Smooth muscle cell (in vitro differentiated cells): ENCODE measurements around the gene AHRR. TPM values are rescaled to one million over a fixed set of nuclear protein-coding genes. Genes with fewer than 3 reads are reported as not detected.

Source experiments
- DNase-seq: peaks from one replicate; lab custom pipeline; 2025; ENCODE audit not compliant: unreplicated experiment; lab: John Stamatoyannopoulos, UW
- H2AFZ ChIP-seq: fragments of 200-600 bp; sonication (generic); 2 replicates; pipeline ENCODE4 v1.6.0; 2016; ENCODE audit warnings: antibody characterized with exemption, low read depth, mild to moderate bottlenecking
- H3F3A ChIP-seq: fragments of 200-600 bp; sonication (generic); 2 replicates; pipeline ENCODE4 v1.6.0; 2017; ENCODE audit warnings: antibody characterized with exemption, low read depth
- H3K27ac ChIP-seq: fragments of 200-600 bp; sonication (generic); 2 replicates; pipeline ENCODE4 v1.5.1; 2016; ENCODE audit warnings: low read depth, mild to moderate bottlenecking
- H3K27me3 ChIP-seq: fragments of 200-600 bp; sonication (generic); 2 replicates; pipeline ENCODE4 v1.6.1; 2016; ENCODE audit warnings: low read depth, mild to moderate bottlenecking
- H3K36me3 ChIP-seq: fragments of 200-600 bp; sonication (generic); 2 replicates; pipeline ENCODE4 v1.5.1; 2016; ENCODE audit warnings: low read depth
- H3K4me1 ChIP-seq: fragments of 200-600 bp; sonication (generic); 2 replicates; pipeline ENCODE4 v1.5.1; 2016; ENCODE audit warnings: low read depth
- H3K4me2 ChIP-seq: fragments of 200-600 bp; sonication (generic); 2 replicates; pipeline ENCODE4 v1.6.0; 2016; ENCODE audit warnings: mild to moderate bottlenecking
- H3K4me3 ChIP-seq: fragments of 200-600 bp; sonication (generic); 2 replicates; pipeline ENCODE4 v1.5.1; 2016; ENCODE audit warnings: mild to moderate bottlenecking
- H3K79me2 ChIP-seq: fragments of 200-600 bp; sonication (generic); 2 replicates; pipeline ENCODE4 v1.6.0; 2016; ENCODE audit warnings: low read depth, mild to moderate bottlenecking
- H3K9ac ChIP-seq: fragments of 200-600 bp; sonication (generic); 2 replicates; pipeline ENCODE4 v1.6.0; 2016; ENCODE audit warnings: low read depth
- H3K9me3 ChIP-seq: fragments of 200-600 bp; sonication (generic); replicated peaks from 2 replicates; pipeline ENCODE4 v1.5.1; 2016; ENCODE audit warnings: low read depth
- H4K20me1 ChIP-seq: fragments of 200-600 bp; sonication (generic); 2 replicates; pipeline ENCODE4 v1.6.0; 2016; ENCODE audit warnings: low read depth
- WGBS: methylation state at CpG from one replicate; pipeline ENCODE4 v1.1.7; 2016; ENCODE audit warnings: low lambda C conversion rate; 5-methylcytosine and 5-hydroxymethylcytosine counted together
- polyA plus RNA-seq: library from polyadenylated mRNA; unstranded; fragments of >200 nt; fragmentation: Nextera tagmentation; extraction: Ambion mirVana; gene quantifications from 2 replicates; pipeline ENCODE4 v1.2.1, GENCODE V29; 2016
- total RNA-seq: library from RNA; depleted of rRNA; stranded (reverse); fragments of >200 nt; gene quantifications from 2 replicates; pipeline ENCODE4 v1.2.3, GENCODE V29; 2014
- TF ChIP-seq, protein P1 (sequence below): fragments of 200-600 bp; sonication (generic); IDR thresholded peaks from 2 replicates; pipeline ENCODE4 v1.5.1; 2017; ENCODE audit warnings: borderline replicate concordance, mild to moderate bottlenecking, antibody characterized with exemption; ENCODE audit not compliant: insufficient read depth, poor library complexity, severe bottlenecking

The AHRR gene
- total and polyA plus RNA-seq, 2 experiments from 2014 or later, result 14.4 to 18.2 TPM

DNA sequence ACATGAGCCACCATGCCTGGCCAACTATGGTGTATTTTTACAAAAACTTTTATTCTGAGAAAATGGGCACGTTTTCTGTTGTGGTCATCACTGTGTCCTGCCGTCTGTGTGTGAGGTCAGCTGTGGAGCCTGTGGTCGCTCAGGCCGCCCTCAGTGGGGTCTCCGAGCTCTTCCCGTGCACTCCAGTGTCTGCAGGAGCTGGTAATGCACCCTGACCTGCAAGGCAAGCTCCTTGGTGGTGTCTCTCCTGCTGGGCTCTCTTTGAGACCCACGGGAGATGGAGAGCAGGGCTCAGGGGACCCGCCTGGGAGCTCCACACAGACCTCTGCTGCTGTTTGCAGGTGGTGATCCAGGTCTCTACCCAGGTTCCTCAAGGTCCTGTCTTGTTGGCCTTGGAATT lies 9.6 kb upstream of the AHRR start:
- no peaks in the 10 kb centered on the region for H3K4me1 ChIP-seq
- no peak for DNase-seq
- TF ChIP-seq, protein P1, sequence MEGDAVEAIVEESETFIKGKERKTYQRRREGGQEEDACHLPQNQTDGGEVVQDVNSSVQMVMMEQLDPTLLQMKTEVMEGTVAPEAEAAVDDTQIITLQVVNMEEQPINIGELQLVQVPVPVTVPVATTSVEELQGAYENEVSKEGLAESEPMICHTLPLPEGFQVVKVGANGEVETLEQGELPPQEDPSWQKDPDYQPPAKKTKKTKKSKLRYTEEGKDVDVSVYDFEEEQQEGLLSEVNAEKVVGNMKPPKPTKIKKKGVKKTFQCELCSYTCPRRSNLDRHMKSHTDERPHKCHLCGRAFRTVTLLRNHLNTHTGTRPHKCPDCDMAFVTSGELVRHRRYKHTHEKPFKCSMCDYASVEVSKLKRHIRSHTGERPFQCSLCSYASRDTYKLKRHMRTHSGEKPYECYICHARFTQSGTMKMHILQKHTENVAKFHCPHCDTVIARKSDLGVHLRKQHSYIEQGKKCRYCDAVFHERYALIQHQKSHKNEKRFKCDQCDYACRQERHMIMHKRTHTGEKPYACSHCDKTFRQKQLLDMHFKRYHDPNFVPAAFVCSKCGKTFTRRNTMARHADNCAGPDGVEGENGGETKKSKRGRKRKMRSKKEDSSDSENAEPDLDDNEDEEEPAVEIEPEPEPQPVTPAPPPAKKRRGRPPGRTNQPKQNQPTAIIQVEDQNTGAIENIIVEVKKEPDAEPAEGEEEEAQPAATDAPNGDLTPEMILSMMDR, result no peak
- H3K9me3 ChIP-seq, result no peaks in the 10 kb centered on the region
- 98% methylated on average over 8 of the region's 8 CpGs for WGBS
- no peak overlapping the region for H2AFZ ChIP-seq
- no peak overlapping the region for H3K9ac ChIP-seq
- no peak overlapping the region for H3K27ac ChIP-seq
- H3K79me2 ChIP-seq, result no peaks in the 10 kb centered on the region
- no peak overlapping the region for H3K4me3 ChIP-seq
- peaks cover 4% of the 10 kb centered on the region for H3K36me3 ChIP-seq
- peaks cover 95% of the 10 kb centered on the region for H4K20me1 ChIP-seq
- H3K27me3 ChIP-seq, result no peaks in the 10 kb centered on the region
- H3K4me2 ChIP-seq, result no peak overlapping the region
- H3F3A ChIP-seq, result no peaks in the 10 kb centered on the region

DNA sequence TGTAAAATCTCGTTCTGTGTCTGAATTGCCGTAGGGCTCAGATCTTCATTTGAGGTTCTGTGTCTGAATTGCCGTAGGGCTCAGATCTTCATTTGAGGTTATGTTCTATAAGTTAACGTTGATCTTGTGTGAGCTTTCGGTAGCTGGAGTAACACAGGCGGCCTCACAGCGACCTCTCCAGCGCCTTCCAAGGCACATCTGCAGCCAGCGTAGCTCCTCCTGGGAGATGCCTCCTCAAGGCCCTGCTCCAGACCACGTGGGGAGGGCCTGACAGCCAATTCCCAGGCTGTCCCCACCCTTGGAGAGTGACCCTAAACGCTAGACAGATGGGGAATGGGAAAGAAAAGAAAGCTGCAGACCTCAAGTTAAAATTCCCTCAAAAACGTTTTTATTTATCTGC lies 8.7 kb upstream of the AHRR start:
- TF ChIP-seq, protein P1, result no peak
- no peak overlapping the region for H3K27ac ChIP-seq
- peaks cover 87% of the 10 kb centered on the region for H4K20me1 ChIP-seq

DNA sequence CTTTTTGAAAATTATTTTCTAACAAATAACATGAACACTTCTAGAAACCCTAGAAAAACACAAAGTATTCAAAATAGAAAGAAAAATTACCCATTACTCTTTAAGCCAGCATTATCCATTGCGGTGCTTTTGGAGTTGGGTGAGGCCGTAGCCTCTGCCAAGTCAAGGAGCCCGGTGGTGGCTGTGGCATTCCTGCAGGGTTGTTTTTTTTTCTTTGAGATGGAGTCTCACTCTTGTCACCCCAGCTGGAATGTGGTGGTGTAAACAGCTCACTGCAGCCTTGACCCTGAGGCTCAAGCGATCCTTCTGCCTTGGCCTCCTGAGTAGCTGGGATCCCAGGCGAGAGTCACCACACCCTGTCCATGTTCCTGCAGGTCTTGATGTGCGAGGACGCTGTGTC lies 8.2 kb upstream of the AHRR start:
- Histone ChIP-seq H3F3A (no peaks in the 10 kb centered on the region), H4K20me1 (peaks cover 83% of the 10 kb centered on the region)
- no peak for DNase-seq

More for the DNA sequence above, 8.7 kb upstream of the AHRR start:
- H3K4me1 ChIP-seq, result no peaks in the 10 kb centered on the region
- H3K27me3 ChIP-seq, result no peaks in the 10 kb centered on the region
- WGBS, result 86% methylated on average over 12 of the region's 12 CpGs
- DNase-seq, result no peak
- H3K9me3 ChIP-seq, result no peaks in the 10 kb centered on the region
- H2AFZ ChIP-seq, result no peak overlapping the region
- peaks cover 4% of the 10 kb centered on the region for H3K36me3 ChIP-seq
- no peak overlapping the region for H3K4me2 ChIP-seq
- no peaks in the 10 kb centered on the region for H3F3A ChIP-seq
- H3K79me2 ChIP-seq, result no peaks in the 10 kb centered on the region
- H3K9ac ChIP-seq, result no peak overlapping the region
- H3K4me3 ChIP-seq, result no peak overlapping the region

More for the DNA sequence above, 8.2 kb upstream of the AHRR start:
- H3K27ac ChIP-seq, result no peak overlapping the region
- no peaks in the 10 kb centered on the region for H3K27me3 ChIP-seq
- no peak overlapping the region for H2AFZ ChIP-seq
- peaks cover 4% of the 10 kb centered on the region for H3K36me3 ChIP-seq
- no peak overlapping the region for H3K4me2 ChIP-seq
- no peak overlapping the region for H3K9ac ChIP-seq
- no peaks in the 10 kb centered on the region for H3K79me2 ChIP-seq
- H3K9me3 ChIP-seq, result no peaks in the 10 kb centered on the region
- 98% methylated on average over 7 of the region's 7 CpGs for WGBS
- no peaks in the 10 kb centered on the region for H3K4me1 ChIP-seq
- no peak overlapping the region for H3K4me3 ChIP-seq
- TF ChIP-seq, protein P1, result no peak
